ENCODE results near the gene SFXN1. TPM values are rescaled to one million over a fixed set of nuclear protein-coding genes. Genes with fewer than 3 reads are reported as not detected.

SFXN1 gene
- total and polyA plus RNA-seq, 2 of the 4 experiments (the other 2 are of a cell fraction), result 131 to 410 TPM

- no peak for TF ChIP-seq BHLHE40 (IDR thresholded peaks at IDR 0.05; ENCODE audit: low read depth, low read length)
- TF ChIP-seq USF2 (IDR thresholded peaks at IDR 0.05; ENCODE audit: low read depth, low read length), result no peak
- TF ChIP-seq CHD1 (IDR thresholded peaks at IDR 0.05; ENCODE audit: low read depth, low read length), result no peak
- TF ChIP-seq ELK1 (IDR thresholded peaks at IDR 0.05; ENCODE audit: borderline replicate concordance, low read depth, low read length), result no peak
- TF ChIP-seq POLR2A (IDR thresholded peaks at IDR 0.05; ENCODE audit: low read depth, low read length), result no peak
- TF ChIP-seq CTCF (conservative IDR thresholded peaks at IDR 0.05; ENCODE audit: low read depth, low read length), result no peak
- TF ChIP-seq CEBPB (IDR thresholded peaks at IDR 0.05; ENCODE audit: low read depth, low read length), result no peak
- no peak for TF ChIP-seq MAZ (IDR thresholded peaks at IDR 0.05; ENCODE audit: borderline replicate concordance, low read depth, low read length)
- no peak for TF ChIP-seq MXI1 (IDR thresholded peaks at IDR 0.05; ENCODE audit: borderline replicate concordance, low read depth, low read length)
- no peak for TF ChIP-seq RAD21 (IDR thresholded peaks at IDR 0.05; ENCODE audit: low read length)
- H3K18ac ChIP-seq (ENCODE audit: low read depth, low read length), result no peak overlapping the region
- no peak overlapping the region for H2BK20ac ChIP-seq (ENCODE audit: low read depth, low read length)
- no peak overlapping the region for H4K8ac ChIP-seq (ENCODE audit: low read depth in 2 of 2, low read length in 2 of 2)
- no CpG with 5 or more reads among the region's 7 CpGs for WGBS, 2 experiments (ENCODE audit: extremely low coverage in 2 of 2, insufficient read length in 1 of 2)
- no peak overlapping the region for H2AK9ac ChIP-seq (replicated peaks; ENCODE audit: low read depth, low read length, poor library complexity)
- H3K9me1 ChIP-seq (ENCODE audit: insufficient read depth, low read length), result no peaks in the 10 kb centered on the region
- DNase-seq, result no peak
- H3K9me3 ChIP-seq (ENCODE audit: control insufficient read depth, insufficient read depth, low read length), result no peaks in the 10 kb centered on the region
- no peak overlapping the region for H3K4me3 ChIP-seq (ENCODE audit: insufficient read depth, low read depth, low read length)
- BruUV-seq (replicated peaks), result no TSS peak
- in situ Hi-C loops (cut with MboI; ENCODE audit: low sequenced_read_pairs), result no loop called here
- peaks cover 19% of the 10 kb centered on the region for H3K36me3 ChIP-seq (ENCODE audit: control insufficient read depth, insufficient read depth, low read length)
- 0 out of 2 replicates have a peak, but pooled peaks cover 2% of the 10 kb centered on the region for H4K20me1 ChIP-seq (ENCODE audit: insufficient read depth, low read length)
- no peak overlapping the region for H2BK120ac ChIP-seq (ENCODE audit: low read depth, low read length)
- no peaks in the 10 kb centered on the region for H3K4me1 ChIP-seq (ENCODE audit: control insufficient read depth, insufficient read depth, low read length)
- no peak overlapping the region for H3K23ac ChIP-seq (ENCODE audit: low read depth, low read length)
- no peak for ATAC-seq (ENCODE audit: low read depth)
- H3K9ac ChIP-seq (ENCODE audit: low read depth, low read length), result no peak overlapping the region
- no peak overlapping the region for H4K5ac ChIP-seq (ENCODE audit: low read depth, low read length)
- no peaks in the 10 kb centered on the region for H3K27me3 ChIP-seq (ENCODE audit: control insufficient read depth, insufficient read depth, low read length)
- H3K4ac ChIP-seq (ENCODE audit: low read depth, low read length), result no peak overlapping the region
- dilution Hi-C loops (cut with HindIII; ENCODE audit: low sequenced_read_pairs, unreplicated experiment), result no loop called here
- H3K4me2 ChIP-seq (ENCODE audit: low read depth, low read length), result no peak overlapping the region
- no peak overlapping the region for H2AK5ac ChIP-seq (ENCODE audit: low read depth, low read length)
- peaks cover 4 to 15% of the 10 kb centered on the region in 2 experiments; a peak in 3 of 4 replicates for H3K79me1 ChIP-seq (ENCODE audit: low read depth in 1 of 2, low read length in 2 of 2)
- no peak overlapping the region for H3K14ac ChIP-seq (replicated peaks; ENCODE audit: low read depth, low read length)
- H4K91ac ChIP-seq (ENCODE audit: insufficient read depth, low read depth, low read length), result no peak overlapping the region
- no peak overlapping the region for H3K56ac ChIP-seq (ENCODE audit: extremely low read depth, insufficient read depth, low read length)
- H2AFZ ChIP-seq (replicated peaks; ENCODE audit: low read length, poor library complexity), result no peak overlapping the region
- ChIA-PET CTCF (no interaction called here), POLR2A (ENCODE audit: unreplicated experiment) (no interaction called here)
- H2BK5ac ChIP-seq (ENCODE audit: low read depth, low read length, poor library complexity, severe bottlenecking), result no peak overlapping the region
- intact Hi-C loops (cut with micrococcal nuclease), result no loop called here
- no peak overlapping the region for H3K27ac ChIP-seq (ENCODE audit: insufficient read depth, low read length)
- H2BK15ac ChIP-seq (ENCODE audit: low read depth, low read length), result no peak overlapping the region
Measured at GRCh38 chr5:175501759-175502158, 23.4 kb downstream of the SFXN1 start.
